ENCODE data around the gene ADGRD1.
"Not testable (repeated sequence)": the region's sequence is repeated elsewhere in the genome, so short reads cannot be mapped to it uniquely, and the experiment has no call there.

The ADGRD1 gene

DNA sequence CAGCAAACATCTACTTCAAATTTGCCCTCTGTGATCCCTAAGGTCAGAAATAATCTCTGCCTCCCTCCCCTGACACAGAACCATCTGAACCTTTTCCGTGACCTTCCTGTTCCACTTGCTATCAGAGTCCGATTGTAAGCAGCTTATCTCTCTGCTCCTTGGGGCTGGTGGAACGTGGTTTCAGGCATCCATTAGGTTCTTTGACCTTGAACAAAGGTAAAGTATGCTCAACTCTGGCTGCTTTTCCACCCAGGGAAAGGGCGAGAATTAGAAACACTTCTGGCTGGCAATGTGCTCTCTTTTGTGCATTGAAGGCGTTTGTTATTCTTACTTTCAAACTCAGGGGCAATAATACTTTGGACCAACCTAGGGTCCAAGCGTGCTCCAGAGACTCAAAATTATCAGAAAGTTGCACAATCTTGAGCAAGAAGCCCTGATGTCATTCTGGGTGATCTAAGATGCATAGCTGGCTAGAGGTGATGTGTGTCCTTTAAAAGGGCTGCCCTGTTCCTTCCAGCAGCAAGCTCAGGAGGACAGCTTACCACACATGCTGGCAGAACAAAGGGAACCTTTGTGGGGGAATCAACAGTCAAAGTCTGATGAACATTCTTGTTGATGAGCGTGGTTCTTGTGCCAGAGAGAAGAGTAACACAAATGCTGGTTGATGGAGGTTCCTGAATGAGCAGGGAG, 29.8 kb downstream of the ADGRD1 start:
- DNase-seq, result peak in 3 of 56 donors; percentile 4 to 13 (median 10)

DNA sequence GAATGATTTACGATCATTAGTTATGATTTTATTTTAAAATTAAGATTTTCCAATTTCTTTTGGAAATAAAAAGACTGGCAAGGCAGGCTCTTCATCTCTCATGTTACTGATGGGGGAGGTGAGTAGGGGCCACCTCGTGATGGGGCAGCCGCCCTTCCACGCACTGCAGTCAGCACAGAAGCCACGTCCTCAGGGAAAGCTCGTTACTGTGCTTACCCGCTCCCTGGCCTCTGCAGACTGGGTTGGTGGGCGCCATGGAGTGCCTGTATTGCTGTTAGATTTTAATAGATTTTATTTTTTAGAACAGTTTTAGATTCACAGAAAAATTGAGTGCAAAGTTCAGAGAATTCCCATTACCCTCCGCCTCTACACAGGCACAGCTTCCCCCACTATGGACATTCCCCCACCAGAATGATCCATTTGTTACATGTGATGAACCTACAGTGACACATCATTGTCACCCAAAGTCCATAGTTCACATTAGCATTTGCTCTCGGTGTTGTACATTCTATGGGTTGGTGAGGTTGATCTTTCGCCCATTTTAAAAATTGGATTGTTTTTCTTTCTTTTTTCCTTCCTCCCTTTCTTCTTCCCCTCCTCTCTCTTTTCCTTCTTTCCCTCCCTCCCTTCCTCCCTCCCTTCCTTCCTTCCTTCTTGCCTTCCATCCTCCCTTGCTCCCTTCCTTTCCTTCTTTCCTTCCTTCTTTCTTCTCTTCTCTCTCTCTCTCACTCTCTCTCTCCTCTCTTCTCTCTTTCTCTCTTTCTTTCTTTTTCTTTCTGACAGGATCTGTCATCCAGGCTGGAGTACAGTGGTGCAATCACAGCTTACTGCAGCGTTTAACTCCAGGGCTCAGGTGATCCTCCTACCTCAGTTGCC, 30.7 kb downstream of the ADGRD1 start:
- no peak for DNase-seq

GRCh38 chr12:130987151-130987931, 33.6 kb downstream of the ADGRD1 start:
- DNase-seq, result no peak

- no peak for DNase-seq
Measured at GRCh38 chr12:130988261-130988660, 34.6 kb downstream of the ADGRD1 start.

GRCh38 chr12:130988751-130989150, 35.0 kb downstream of the ADGRD1 start:
- no peak for DNase-seq

DNA sequence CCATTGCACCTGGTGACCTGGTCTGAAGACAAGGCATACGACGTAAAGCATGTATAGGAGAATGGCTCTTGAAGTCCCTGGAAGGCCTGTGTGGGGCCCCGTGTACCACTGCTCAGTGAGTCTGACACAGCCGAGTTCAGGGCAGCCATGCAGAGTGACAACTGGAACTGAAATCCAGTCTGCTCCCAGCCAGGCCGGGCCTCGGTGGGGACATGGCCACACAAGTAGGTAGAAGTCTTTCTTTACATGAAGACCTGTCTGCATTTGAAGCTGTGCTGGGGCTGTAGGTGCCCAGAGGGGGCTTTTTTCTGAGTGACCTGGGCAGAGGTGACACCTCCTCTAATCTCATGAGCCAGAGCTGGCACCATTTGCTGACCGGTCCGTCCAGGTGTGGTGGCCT, 35.7 kb downstream of the ADGRD1 start:
- no peak for DNase-seq

GRCh38 chr12:130990034-130990433, 36.3 kb downstream of the ADGRD1 start:
- DNase-seq, result no peak

DNA sequence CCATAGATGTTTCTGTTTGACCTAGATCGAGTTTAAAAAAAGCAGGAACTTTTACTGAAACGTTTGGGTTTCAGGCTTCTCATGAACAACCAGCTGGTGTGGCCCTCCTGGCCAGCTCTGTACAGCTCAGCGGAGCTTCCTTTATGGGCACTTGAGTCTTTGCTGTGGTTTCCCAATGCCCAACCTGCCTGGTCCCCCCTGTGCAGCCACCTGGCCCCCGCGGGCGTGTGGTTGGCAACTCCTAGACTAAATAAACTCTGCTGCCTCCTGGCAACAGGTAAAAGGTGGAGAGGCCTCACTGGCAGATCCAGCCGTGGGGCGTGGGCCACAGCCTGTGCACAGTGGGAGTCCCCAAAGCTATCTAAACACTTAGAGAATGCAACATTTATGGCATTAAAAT, 38.7 kb downstream of the ADGRD1 start:
- DNase-seq, result no peak

DNA sequence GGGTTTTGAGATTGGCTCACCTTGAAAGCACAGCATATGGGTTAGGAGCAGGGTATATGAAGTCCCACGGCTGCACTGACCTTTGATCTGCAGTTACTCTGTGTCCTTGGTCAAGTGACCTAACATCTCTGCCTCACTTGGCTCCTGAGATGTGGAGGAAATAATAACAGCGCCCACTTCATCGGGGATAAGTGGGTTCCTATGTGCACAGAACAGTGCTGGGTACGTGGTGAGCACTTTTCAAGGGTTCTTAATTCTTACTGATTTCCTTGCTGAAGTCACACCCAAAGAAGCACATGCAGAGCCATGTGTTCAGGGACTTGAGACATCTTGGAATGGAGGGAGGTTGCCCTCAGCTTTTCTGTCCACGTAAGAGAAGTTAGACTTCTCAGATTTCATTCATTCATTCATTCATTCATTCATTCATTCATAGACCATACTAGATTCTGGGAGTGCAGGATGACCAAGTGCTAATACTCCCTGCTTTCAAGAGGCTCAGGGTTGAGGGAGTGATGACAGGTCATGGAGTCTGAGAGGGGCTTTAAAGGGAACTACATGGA, 39.4 kb downstream of the ADGRD1 start:
- DNase-seq, result no peak

DNA sequence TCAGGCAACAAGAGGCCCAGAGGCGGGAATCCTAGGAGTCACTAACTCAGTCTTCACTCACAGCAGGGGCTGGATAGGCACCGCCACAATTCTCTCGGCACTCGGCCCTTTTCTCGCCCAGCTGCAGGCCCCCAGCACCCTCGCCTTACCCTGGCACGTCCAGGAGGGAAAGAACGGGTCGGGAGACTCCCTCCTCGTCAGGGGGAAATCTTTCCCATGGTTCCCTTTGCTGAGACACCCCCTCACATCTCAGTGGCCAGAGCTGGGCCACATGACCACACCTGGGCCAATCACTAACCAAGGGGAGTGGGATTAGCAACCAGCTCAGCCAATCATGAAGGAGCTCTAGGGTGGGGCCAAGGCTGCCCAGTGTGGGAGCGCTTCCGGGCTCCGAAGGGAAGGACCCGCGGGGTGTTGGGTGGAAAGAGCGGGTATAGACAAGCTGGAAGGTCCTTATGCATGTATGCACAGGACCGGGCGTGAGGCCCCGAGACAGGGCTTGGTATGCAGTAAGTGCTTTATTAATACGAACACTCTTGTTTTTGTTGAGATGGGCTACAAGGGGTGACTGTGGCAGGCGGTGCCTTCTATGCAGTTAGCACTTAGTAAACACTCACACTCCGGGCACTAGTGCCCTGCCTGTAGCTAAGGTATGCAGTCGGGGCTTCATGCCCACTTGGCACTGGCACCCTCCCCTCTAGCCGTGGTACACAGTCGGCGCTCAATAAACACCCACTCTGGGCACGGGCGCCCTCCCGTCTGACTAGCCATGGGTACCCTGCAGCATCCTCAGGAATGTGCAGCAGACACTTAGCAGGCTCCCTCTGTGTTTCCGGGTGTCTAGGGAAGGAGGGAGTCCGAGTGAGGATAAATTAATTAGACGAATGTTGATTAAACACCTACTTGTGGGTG, 40.3 kb downstream of the ADGRD1 start:
- DNase-seq, result no peak

DNA sequence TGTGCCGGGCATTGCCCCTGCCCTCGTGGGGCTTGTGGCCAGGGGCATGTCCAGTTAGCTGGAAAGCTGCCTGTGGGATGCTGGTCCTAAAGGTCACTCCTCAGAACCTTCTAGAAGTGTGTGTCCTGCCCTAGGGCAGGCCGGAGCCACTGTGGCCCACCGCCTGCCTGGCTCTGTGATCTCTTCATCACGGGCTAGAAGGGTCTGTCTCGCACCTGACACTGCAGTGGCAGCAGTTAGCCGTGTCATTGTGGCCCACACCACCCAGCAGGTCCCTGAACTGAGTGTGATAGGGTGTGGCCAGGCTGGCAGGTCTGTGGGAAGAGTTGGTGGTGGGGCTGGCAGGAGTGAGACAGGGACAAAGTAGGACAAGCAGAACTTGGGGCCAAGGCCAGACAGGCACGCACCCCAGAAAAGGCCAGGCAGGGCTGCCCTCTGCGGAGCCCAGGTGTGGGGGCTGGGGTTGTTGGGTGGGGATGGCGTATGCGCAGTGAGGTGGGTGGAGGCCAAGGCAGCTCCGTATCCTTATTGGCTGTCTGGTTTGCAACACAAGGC, 41.2 kb downstream of the ADGRD1 start:
- DNase-seq, result no peak

GRCh38 chr12:130995386-130995969, 41.8 kb downstream of the ADGRD1 start:
- DNase-seq, result not testable (repeated sequence)

DNA sequence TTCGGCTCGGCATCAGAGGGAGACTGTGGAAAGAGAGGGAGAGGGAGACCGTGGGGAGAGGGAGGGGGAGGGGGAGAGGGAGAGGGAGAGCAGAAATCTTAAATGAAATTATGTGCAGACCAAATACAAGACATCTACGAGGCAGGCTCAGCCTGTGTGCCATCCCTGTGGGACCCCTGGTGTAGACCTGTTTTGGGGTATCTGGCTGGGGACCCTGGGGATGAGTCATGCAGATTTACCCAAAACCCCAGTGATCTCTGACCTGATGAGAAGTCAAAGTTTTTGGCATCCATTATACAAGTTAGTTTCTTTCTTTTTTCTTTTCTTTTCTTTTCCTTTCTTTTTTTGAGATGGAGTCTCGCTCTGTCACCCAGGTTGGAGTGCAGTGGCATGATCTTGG, 44.4 kb downstream of the ADGRD1 start:
- DNase-seq, result no peak

GRCh38 chr12:131000000-131000486, 46.3 kb downstream of the ADGRD1 start:
- no peak for DNase-seq

DNA sequence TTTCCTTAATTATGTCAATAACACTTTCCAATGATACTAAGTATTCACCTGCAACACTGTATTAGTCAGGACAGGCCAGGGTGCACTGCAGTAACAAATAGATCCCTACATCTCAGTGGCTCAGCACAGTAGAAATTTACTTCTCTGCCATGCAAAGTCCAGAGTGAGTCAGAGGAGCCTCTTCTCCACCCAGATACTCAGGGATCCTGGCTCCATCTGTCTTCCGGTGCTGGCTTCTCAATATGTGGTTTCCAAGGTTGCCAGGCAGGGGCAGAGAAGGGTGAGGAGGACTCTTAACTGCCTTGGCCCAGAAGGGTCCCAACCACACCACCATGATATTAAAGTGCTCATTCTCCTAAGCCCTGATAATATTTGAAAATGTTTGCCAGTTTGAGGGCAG, 47.8 kb downstream of the ADGRD1 start:
- DNase-seq, result no peak

GRCh38 chr12:131002216-131002631, 48.5 kb downstream of the ADGRD1 start:
- no peak for DNase-seq

GRCh38 chr12:131003036-131003715, 49.5 kb downstream of the ADGRD1 start:
- no peak for DNase-seq

DNA sequence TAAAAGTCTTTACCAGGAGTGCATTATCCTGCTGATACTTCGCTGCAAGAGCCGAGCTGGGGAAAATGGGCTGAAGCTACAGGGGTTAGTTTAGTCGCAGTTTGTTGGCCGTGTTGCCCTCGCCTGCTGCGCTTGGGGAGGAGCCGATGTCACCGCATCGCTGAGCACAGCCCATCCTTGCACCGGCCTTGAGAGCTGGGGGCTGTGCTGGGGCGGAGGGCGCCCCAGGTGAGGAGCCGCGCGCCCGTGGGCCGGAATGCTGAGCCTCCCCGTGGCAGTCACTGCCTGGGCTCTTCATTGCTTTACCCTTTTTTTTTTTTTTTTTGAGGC, 50.0 kb downstream of the ADGRD1 start:
- no peak for DNase-seq

DNA sequence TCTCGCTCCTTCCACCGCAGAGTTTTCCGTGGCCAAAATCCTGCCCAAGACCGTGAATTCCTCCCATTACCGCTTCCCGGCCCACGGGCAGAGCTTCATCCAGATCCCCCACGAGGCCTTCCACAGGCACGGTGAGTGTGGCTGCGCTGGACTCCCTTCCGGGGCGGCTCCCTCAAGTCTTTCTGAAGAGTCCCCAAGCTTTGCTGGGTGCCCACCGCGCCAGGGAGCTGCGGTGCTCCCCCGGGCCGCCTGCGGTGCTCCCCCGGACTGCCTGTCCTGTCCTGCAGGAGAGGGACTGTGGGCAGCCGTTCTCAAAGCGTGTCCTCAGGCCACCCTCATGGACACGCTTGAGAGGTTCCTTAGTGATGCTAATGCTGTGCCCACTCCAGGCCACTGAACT, 50.5 kb downstream of the ADGRD1 start:
- DNase-seq, result no peak

Data from nucleus accumbens (tissue), 56 donors.